Activated T-helper 2 cell treated with anti-CD3 and anti-CD28 coated beads, Interferon-gamma antibody, Interleukin-2, Interleukin-4, amounts not matched to agents 10 μg/mL and 5 μg/mL and 100 μg/mL, durations not matched to agents 14 hours and 24 hours and 36 hours (primary cell): Measurements from ENCODE around the gene VSTM2B. TPM values are rescaled to one million over a fixed set of nuclear protein-coding genes. Genes with fewer than 3 reads are reported as not detected.
"Not testable (repeated sequence)": the region's sequence is repeated elsewhere in the genome, so short reads cannot be mapped to it uniquely, and the experiment has no call there.

Experiments used
- DNase-seq: peaks from one replicate; pipeline ENCODE4 v3.0.0; 2021; ENCODE audit warnings: low spot score
- H3K27ac Mint-ChIP-seq: one replicate; pipeline ENCODE4 v1.8.0; 2021; ENCODE audit warnings: mixed read lengths
- H3K27me3 Mint-ChIP-seq: one replicate; pipeline ENCODE4 v1.8.0; 2021; ENCODE audit warnings: low read depth, mixed read lengths
- H3K36me3 Mint-ChIP-seq: one replicate; pipeline ENCODE4 v1.8.0; 2021; ENCODE audit warnings: low read depth, mixed read lengths
- H3K4me1 Mint-ChIP-seq: one replicate; pipeline ENCODE4 v1.8.0; 2021; ENCODE audit warnings: low read depth, mixed read lengths
- H3K4me3 Mint-ChIP-seq: one replicate; pipeline ENCODE4 v1.8.0; 2021; ENCODE audit warnings: low read depth, mild to moderate bottlenecking, moderate library complexity, mixed read lengths
- H3K9me3 Mint-ChIP-seq: one replicate; pipeline ENCODE4 v1.8.0; 2021; ENCODE audit warnings: mixed read lengths
- intact Hi-C: fragments of 100-400 bp; cut with micrococcal nuclease; formaldehyde crosslinking; loops from one replicate; pipeline ENCODE4 v1.15.1; 2023
- total RNA-seq: library from RNA; stranded (reverse); gene quantifications from 2 replicates; pipeline ENCODE4 v1.2.3, GENCODE V29; 2022

VSTM2B gene
- total RNA-seq, 1 donor from 2014 or later: not detected

DNA sequence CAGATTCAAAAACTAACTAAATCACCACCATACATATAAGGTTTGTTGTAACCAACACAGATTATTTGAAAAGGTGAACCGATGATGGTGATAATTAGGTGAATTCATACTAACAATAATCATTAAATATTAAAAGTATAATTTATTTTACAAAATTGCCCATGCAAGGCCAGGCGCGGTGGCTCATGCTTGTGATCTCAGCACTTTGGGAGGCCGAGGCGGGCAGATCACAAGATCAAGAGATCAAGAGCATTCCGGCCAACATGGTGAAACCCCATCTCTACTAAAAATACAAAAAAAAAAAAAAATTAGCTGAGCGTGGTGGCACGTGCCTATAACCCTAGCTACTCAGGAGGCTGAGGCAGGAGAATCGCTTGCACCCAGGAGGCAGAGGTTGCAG is 38.8 kb upstream of the VSTM2B start:
- H3K36me3 Mint-ChIP-seq, intact Hi-C loops, H3K27ac Mint-ChIP-seq, H3K4me1 Mint-ChIP-seq, H3K27me3 Mint-ChIP-seq, H3K4me3 Mint-ChIP-seq, DNase-seq, H3K9me3 Mint-ChIP-seq: not testable (repeated sequence)

DNA sequence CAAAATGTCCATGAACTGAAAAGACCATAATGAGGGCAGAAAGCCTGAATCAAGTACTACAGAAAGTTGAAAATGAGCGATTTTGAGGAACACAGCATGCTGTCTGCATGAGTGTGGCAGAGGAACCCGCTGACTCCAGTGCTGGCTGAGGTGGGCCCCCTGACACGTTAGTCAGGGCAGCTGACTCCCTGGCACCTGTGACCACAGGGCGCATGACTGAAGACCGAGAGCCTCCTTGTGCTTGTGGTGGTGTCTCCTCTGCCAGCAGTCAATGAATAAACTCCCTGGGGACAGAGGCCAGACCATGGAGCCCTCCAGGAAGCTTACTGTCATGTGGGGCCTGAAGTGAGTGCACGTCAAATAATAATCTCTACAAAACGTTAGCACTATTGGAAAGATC is 38.4 kb upstream of the VSTM2B start:
- H3K27ac Mint-ChIP-seq: no peak overlapping the region
- intact Hi-C loops: no loop called here
- no peaks in the 10 kb centered on the region for H3K9me3 Mint-ChIP-seq
- H3K27me3 Mint-ChIP-seq: peaks cover 4% of the 10 kb centered on the region
- H3K4me3 Mint-ChIP-seq: no peak overlapping the region
- H3K4me1 Mint-ChIP-seq: no peaks in the 10 kb centered on the region
- DNase-seq: no peak
- no peaks in the 10 kb centered on the region for H3K36me3 Mint-ChIP-seq

DNA sequence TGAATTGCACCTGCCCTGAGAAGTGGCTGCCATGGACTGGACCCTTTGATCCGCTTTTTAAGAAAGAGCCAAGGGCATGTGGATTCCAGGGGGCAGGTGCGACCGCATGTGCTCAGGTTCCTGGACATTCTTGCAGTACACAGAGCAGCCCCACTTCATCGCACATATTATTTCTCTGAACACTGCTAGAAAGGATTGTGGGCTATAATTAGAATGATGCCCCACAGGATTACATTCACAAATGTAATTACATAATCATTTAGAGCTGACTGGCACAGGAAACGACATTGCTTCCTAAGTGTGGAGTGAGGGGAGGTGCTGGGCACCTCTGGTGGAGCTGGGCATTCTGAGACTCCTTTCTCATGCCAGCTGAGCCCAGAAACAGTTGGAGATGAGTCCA is 37.5 kb upstream of the VSTM2B start:
- Mint-ChIP-seq H3K4me3 (no peak overlapping the region), H3K9me3 (no peaks in the 10 kb centered on the region), H3K36me3 (no peaks in the 10 kb centered on the region), H3K27me3 (peaks cover 13% of the 10 kb centered on the region), H3K4me1 (no peaks in the 10 kb centered on the region), H3K27ac (no peak overlapping the region)
- intact Hi-C loops: no loop called here
- DNase-seq: no peak

DNA sequence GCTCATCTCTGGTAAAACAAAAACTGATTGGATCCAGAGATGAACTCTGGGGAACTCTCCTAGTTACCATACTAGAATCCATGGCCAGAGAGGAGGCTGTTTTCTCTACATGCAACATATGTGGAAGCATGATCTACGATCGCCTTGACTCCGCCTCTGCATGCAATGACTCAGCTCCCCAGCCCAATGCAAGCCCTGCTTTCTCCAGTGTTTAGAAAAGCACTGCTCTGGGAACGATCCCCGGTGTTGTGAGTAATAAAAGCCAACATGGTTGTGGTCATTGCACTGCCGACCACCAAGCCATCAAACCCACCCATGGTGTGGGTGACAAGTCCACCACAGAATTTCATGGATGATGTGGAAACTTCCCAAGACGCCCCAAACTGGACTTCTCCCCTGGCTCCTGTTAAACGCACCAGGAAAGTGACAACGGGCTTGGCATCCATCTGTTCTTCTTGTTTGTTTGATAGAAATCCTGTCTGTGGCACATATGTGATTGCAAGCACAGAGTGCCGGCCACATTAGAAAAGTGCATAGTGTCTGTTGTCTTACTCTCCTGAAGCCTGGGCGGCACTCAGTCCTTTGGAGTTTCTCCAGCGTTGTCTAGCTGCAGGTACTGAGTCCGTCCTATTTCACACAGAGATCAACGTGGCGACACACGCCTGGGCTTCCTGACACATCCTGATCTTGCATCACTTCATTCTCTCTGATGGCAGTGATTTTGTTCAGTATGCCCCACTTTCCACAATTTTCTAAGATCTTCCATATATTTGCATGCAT is 36.4 kb upstream of the VSTM2B start:
- H3K4me1 Mint-ChIP-seq: no peaks in the 10 kb centered on the region
- intact Hi-C loops: no loop called here
- H3K27ac Mint-ChIP-seq: no peak overlapping the region
- H3K9me3 Mint-ChIP-seq: no peaks in the 10 kb centered on the region
- H3K27me3 Mint-ChIP-seq: peaks cover 15% of the 10 kb centered on the region
- H3K36me3 Mint-ChIP-seq: no peaks in the 10 kb centered on the region
- no peak for DNase-seq
- H3K4me3 Mint-ChIP-seq: no peak overlapping the region

DNA sequence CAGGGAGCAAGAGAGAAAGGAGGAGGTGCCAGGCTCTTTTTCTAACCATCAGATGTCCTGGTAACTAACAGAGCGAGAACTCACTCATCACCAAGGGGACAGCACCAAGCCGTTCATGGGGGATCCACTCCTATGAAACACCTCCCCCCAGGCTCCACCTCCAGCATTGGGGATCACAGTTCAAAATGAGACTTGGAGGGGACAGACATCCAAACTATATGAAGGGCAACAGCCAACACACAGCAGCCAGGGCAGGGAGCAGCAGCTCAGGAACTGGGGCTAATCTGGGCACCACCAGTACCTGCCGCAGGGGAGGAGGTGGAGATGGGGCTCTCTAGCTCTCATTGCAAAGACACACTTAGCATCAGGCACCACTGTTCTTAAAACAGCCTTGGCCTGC is 34.3 kb upstream of the VSTM2B start:
- H3K9me3 Mint-ChIP-seq: no peaks in the 10 kb centered on the region
- peaks cover 15% of the 10 kb centered on the region for H3K27me3 Mint-ChIP-seq
- no peaks in the 10 kb centered on the region for H3K4me1 Mint-ChIP-seq
- H3K27ac Mint-ChIP-seq: no peak overlapping the region
- DNase-seq: no peak
- H3K4me3 Mint-ChIP-seq: no peak overlapping the region
- no peaks in the 10 kb centered on the region for H3K36me3 Mint-ChIP-seq
- intact Hi-C loops: no loop called here

DNA sequence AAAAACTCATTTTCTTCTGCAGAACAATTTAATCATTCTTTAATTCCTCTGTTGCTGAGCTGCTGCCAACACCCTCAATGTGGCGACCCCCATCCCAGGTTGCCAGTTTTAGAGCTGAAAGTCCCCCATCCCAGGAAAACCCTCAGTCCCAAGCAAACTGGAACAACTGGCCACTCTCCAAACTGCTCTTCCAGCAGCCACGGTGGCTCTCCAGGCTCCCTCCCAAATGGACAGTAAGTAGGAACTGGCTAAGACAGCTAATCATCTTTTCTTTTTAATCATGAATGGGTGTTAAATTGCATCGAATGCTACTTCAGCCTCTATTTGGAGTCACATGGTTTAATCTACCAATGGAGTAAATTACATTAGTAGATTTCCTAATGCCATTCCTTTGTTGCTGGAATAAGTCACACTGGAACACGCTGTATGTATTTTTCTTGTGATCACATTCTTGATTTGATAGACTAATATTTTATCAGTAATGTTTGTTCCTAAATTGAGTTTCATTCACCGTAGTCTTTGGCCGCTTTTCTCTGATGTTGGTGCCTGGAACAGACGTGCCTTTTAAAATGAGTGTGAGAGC is 33.7 kb upstream of the VSTM2B start:
- Mint-ChIP-seq H3K9me3 (no peaks in the 10 kb centered on the region), H3K4me1 (no peaks in the 10 kb centered on the region), H3K4me3 (no peak overlapping the region), H3K27ac (no peak overlapping the region), H3K27me3 (peaks cover 15% of the 10 kb centered on the region), H3K36me3 (no peaks in the 10 kb centered on the region)
- no peak for DNase-seq
- intact Hi-C loops: no loop called here

DNA sequence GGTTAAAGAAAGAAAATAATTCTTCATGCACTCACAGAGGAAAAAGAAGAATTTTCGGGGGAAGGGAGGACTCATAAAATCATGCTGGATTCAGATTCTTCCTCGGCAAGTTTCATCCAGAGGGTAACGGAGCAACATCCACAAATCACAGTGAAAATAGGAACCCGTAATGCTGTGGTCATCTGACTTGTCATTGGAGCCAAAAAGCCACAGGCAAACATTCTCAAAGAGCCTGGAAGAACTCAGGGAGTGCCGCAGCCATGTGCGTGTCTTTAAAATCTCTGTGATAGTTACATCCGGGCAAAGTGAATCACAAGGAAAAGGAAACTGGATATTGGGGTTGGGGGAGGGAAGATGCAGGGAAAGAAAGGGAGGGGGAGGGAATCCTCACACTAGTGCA is 33.0 kb upstream of the VSTM2B start:
- Mint-ChIP-seq H3K36me3 (no peaks in the 10 kb centered on the region), H3K27me3 (peaks cover 15% of the 10 kb centered on the region), H3K4me3 (no peak overlapping the region), H3K9me3 (no peaks in the 10 kb centered on the region), H3K4me1 (no peaks in the 10 kb centered on the region), H3K27ac (no peak overlapping the region)
- intact Hi-C loops: no loop called here
- no peak for DNase-seq

DNA sequence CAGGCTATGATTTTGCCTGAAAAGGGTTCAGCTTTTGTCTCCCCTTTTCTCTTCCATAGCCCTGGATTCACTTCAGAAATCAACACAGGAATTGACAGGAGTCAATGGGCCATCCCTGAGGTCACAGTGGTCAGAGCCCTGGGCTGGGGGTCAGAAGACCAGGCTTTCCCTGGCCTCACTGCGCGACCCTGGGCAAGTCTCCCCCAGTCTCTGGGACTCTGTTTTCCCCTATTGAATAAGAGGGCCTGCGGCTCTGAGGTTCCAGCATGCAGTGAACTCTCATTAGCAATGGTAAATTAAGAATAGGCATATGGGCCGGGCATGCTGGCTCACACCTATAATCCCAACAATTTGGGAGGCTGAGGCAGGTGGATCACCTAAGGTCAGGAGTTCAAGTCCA is 30.7 kb upstream of the VSTM2B start:
- peaks cover 15% of the 10 kb centered on the region for H3K27me3 Mint-ChIP-seq
- H3K36me3 Mint-ChIP-seq: no peaks in the 10 kb centered on the region
- H3K4me1 Mint-ChIP-seq: no peaks in the 10 kb centered on the region
- no peak overlapping the region for H3K27ac Mint-ChIP-seq
- no peak for DNase-seq
- intact Hi-C loops: no loop called here
- H3K4me3 Mint-ChIP-seq: no peak overlapping the region
- no peaks in the 10 kb centered on the region for H3K9me3 Mint-ChIP-seq

DNA sequence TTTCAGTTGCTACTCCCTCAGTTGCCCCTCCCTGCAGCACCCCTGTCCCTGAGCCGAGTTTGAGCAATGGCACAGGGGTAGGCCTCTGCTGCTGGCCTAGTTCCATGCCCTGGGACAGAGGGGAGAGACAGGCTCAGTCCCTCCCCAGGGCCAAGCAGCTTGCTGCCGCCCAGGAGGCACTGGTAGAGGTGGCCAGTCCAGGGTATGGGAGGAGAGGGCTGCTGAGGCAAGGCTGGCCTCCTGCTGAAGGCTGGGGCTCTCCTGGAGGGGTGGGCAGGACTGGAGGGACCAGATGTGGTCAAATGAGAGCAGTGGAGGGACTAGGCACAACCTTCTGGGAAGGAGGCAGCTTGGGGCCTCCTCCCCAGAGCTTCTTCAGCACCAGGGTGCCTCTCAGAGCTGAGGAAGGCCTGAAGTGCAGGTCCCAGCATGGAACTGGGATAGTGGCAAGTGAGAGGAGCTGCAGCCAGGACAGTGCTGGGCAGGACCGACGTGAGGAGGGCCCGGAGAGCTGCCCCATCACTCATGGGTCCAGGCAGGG is 29.8 kb upstream of the VSTM2B start:
- H3K9me3 Mint-ChIP-seq: no peaks in the 10 kb centered on the region
- H3K27ac Mint-ChIP-seq: no peak overlapping the region
- no peak for DNase-seq
- no peaks in the 10 kb centered on the region for H3K36me3 Mint-ChIP-seq
- intact Hi-C loops: no loop called here
- H3K27me3 Mint-ChIP-seq: peaks cover 15% of the 10 kb centered on the region
- H3K4me3 Mint-ChIP-seq: no peak overlapping the region
- no peaks in the 10 kb centered on the region for H3K4me1 Mint-ChIP-seq

DNA sequence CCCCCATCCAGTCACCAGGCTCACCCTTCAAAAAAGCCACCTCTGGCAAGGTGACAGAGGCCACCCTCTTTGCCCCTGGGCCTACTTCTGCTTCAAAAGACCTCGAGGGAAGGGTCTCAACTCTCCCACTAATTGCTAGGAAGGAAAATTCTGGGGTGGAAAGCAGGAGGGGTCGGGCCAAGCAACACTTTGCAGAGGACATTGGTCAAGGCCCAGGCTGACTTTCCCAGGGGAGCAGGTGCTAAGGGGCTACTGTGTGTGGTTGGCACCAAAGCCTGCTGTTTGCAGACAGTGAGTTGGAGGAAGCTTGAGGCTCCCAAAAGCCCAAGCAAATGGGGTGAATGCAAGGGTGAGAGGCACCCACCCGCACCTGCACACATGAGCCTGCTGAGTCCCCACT is 28.6 kb upstream of the VSTM2B start:
- H3K9me3 Mint-ChIP-seq: no peaks in the 10 kb centered on the region
- no peaks in the 10 kb centered on the region for H3K36me3 Mint-ChIP-seq
- no peak overlapping the region for H3K4me3 Mint-ChIP-seq
- DNase-seq: no peak
- peaks cover 13% of the 10 kb centered on the region for H3K27me3 Mint-ChIP-seq
- intact Hi-C loops: no loop called here
- H3K27ac Mint-ChIP-seq: no peak overlapping the region
- no peaks in the 10 kb centered on the region for H3K4me1 Mint-ChIP-seq

DNA sequence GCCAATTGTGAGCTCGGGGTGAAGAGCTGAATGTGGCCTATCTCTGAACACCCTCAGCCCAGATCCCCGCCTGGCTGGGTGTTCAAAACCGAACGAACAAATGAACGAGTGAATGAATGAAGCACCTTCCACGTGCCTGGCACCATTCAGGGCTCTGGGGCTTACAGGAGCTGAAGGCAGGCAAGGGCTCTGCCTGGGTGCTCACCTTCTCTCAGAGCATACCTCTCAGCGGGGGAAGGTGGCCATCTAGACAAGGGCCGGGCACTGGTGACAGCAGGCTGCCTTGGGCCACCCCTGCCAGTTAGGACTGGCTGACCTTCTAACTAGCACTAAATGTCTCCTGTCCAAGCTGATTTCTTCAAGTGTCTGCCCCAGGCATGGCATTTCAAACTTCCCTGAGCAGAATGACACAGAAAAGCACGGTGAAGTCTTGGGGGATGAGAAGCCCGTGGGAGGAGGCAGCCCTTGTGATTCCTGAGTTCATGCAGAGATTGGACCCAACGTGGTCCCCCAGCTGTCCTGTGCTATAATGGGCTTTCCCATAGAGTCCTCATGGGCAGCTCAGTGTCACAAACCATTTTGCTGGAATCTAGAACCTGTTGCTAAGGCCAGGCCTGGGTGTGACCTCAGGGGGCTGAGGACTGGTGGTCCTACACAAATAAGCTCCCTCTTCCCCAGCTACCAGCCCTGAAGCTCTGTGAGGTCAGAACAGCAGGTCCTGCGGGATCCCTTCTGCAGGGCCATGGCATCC is 27.9 kb upstream of the VSTM2B start:
- H3K4me1 Mint-ChIP-seq: no peaks in the 10 kb centered on the region
- no peaks in the 10 kb centered on the region for H3K36me3 Mint-ChIP-seq
- H3K9me3 Mint-ChIP-seq: no peaks in the 10 kb centered on the region
- DNase-seq: no peak
- H3K4me3 Mint-ChIP-seq: no peak overlapping the region
- no peak overlapping the region for H3K27ac Mint-ChIP-seq
- H3K27me3 Mint-ChIP-seq: peaks cover 7% of the 10 kb centered on the region
- intact Hi-C loops: no loop called here

DNA sequence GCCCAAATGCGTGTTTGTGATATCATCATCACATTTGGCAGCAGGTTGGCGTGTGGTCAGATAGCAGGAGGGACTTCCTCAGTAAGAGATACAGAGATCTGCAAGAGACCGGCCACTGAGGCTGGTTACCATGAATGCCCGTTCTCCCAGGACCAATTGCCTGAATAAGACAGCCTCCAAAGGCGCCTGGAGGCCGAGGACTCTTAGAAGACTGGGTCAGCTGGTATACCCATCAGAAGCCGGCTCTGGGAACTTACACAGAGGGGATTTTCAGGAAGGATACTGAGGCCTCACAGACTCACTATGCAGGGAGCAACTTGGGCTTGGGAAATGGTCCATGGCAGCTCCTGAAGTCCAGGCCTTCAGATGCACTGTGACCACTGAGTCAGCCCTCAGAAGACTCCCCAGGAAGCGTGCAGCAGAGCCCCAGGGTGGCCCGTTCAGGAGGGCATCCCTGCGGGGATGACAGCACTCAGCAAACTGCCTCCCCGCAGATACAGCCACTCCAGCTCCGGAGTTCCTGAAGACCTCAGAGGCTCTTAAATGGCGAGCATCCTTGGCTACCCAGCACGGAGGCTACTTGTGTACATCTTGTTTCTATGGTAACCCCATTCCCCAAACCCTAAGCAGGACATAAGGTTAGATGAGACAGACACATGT is 26.4 kb upstream of the VSTM2B start:
- DNase-seq: no peak
- no peaks in the 10 kb centered on the region for H3K36me3 Mint-ChIP-seq
- H3K4me1 Mint-ChIP-seq: no peaks in the 10 kb centered on the region
- H3K27me3 Mint-ChIP-seq: no peaks in the 10 kb centered on the region
- H3K9me3 Mint-ChIP-seq: no peaks in the 10 kb centered on the region
- no peak overlapping the region for H3K4me3 Mint-ChIP-seq
- H3K27ac Mint-ChIP-seq: no peak overlapping the region
- intact Hi-C loops: no loop called here
